ENCODE results near the gene DPP6.

GRCh38 chr7:154183482-154183881 is 131.3 kb downstream of the DPP6 start:
- no peak for TF ChIP-seq EGR1 (IDR thresholded peaks at IDR 0.05; ENCODE audit: borderline replicate concordance, low read depth, low read length)
- TF ChIP-seq CTCF (IDR thresholded peaks at IDR 0.05; ENCODE audit: control extremely low read depth in 1 of 3, insufficient read depth in 1 of 3, low read depth in 1 of 3, low read length in 3 of 3): no peak
- TF ChIP-seq YY1 (IDR thresholded peaks at IDR 0.05; ENCODE audit: low read depth, low read length): no peak
- no peak for TF ChIP-seq EZH2 (IDR thresholded peaks at IDR 0.05; ENCODE audit: low read depth, low read length, severe bottlenecking)
- TF ChIP-seq RFX5 (IDR thresholded peaks at IDR 0.05; ENCODE audit: borderline replicate concordance, low read depth, low read length): no peak
- no peak for TF ChIP-seq POLR2A (IDR thresholded peaks at IDR 0.05; ENCODE audit: control extremely low read depth in 1 of 2, low read depth in 2 of 2, low read length in 2 of 2)
- no peak for TF ChIP-seq HDAC2 (IDR thresholded peaks at IDR 0.05; ENCODE audit: borderline replicate concordance in 1 of 2, low read depth in 2 of 2, low read length in 2 of 2)
- TF ChIP-seq, protein P1, sequence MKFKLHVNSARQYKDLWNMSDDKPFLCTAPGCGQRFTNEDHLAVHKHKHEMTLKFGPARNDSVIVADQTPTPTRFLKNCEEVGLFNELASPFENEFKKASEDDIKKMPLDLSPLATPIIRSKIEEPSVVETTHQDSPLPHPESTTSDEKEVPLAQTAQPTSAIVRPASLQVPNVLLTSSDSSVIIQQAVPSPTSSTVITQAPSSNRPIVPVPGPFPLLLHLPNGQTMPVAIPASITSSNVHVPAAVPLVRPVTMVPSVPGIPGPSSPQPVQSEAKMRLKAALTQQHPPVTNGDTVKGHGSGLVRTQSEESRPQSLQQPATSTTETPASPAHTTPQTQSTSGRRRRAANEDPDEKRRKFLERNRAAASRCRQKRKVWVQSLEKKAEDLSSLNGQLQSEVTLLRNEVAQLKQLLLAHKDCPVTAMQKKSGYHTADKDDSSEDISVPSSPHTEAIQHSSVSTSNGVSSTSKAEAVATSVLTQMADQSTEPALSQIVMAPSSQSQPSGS (IDR thresholded peaks at IDR 0.05; ENCODE audit: low read length): no peak
- no peak for TF ChIP-seq ATF3 (IDR thresholded peaks at IDR 0.05; ENCODE audit: insufficient read depth, low read depth, low read length)
- TF ChIP-seq, protein P2, sequence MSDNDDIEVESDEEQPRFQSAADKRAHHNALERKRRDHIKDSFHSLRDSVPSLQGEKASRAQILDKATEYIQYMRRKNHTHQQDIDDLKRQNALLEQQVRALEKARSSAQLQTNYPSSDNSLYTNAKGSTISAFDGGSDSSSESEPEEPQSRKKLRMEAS (IDR thresholded peaks at IDR 0.05): no peak
- TF ChIP-seq POLR2AphosphoS5 (IDR thresholded peaks at IDR 0.05; ENCODE audit: low read depth, low read length): no peak
- TF ChIP-seq GABPA (IDR thresholded peaks at IDR 0.05; ENCODE audit: borderline replicate concordance, insufficient read depth, low read length): no peak
- no peak for TF ChIP-seq EP300 (IDR thresholded peaks at IDR 0.05; ENCODE audit: borderline replicate concordance in 1 of 2, low read depth in 2 of 2, low read length in 2 of 2)
